Measurements from ENCODE around the gene DNAJC4. TPM values are rescaled to one million over a fixed set of nuclear protein-coding genes. Genes with fewer than 3 reads are reported as not detected.

DNAJC4 gene
- total and polyA plus RNA-seq, 8 donors, result 28.1 to 125 (median 34.7) TPM

- no peaks in the 10 kb centered on the region for H3K36me3 ChIP-seq
Observed at GRCh38 chr11:64266339-64266738, 36.0 kb downstream of the DNAJC4 start.

GRCh38 chr11:64267207-64267945 lies 37.0 kb downstream of the DNAJC4 start:
- FAIRE-seq, result no peak
- no peaks in the 10 kb centered on the region for H3K36me3 ChIP-seq
- TF ChIP-seq CTCF (IDR thresholded peaks at IDR 0.05), result no peak
- no peaks in the 10 kb centered on the region for H3K9me3 ChIP-seq
- peak overlapping the region in 3 of 4 donors; percentile 95 to 96 (median 96) for H3K27ac ChIP-seq
- intact Hi-C loops (cut with DNase I), result no loop called here
- WGBS, 2 donors, result 88 to 90% methylated on average over 27 of the region's 27 CpGs
- H3K4me1 ChIP-seq, result peaks cover 0 to 12% (median 5%) of the 10 kb centered on the region in 3 donors
- no peak for ATAC-seq
- H3K4me3 ChIP-seq, result no peak overlapping the region
- DNase-seq, result peak in 3 of 6 donors; percentile 64 to 82 (median 65)
- H3K27me3 ChIP-seq, result no peaks in the 10 kb centered on the region

More at GRCh38 chr11:64266339-64266738, 36.0 kb downstream of the DNAJC4 start:
- Histone ChIP-seq H3K27ac (no peak overlapping the region), H3K27me3 (no peaks in the 10 kb centered on the region), H3K4me3 (no peak overlapping the region), H3K9me3 (no peaks in the 10 kb centered on the region), H3K4me1 (peaks cover 0 to 12% (median 5%) of the 10 kb centered on the region in 3 donors)
- intact Hi-C loops (cut with DNase I), result no loop called here
- WGBS, 2 donors, result 86% methylated on average over 15 of the region's 15 CpGs
- TF ChIP-seq CTCF (IDR thresholded peaks at IDR 0.05), result no peak
- FAIRE-seq (no peak), DNase-seq (peak in 3 of 6 donors; percentile 55 to 74 (median 64)), ATAC-seq (no peak)

- peak overlapping the region; percentile 87 to 96 (median 96) for H3K27ac ChIP-seq
- DNase-seq (peak; percentile 72 to 88 (median 76)), ATAC-seq (peak in 1 of 4 donors; percentile 1), FAIRE-seq (no peak)
- 44 to 47% methylated on average over 23 of the region's 23 CpGs for WGBS, 2 donors
- no peaks in the 10 kb centered on the region for H3K9me3 ChIP-seq
- no peaks in the 10 kb centered on the region for H3K36me3 ChIP-seq
- H3K4me3 ChIP-seq, result peak overlapping the region in 3 of 4 donors; percentile 43 to 73 (median 63)
- H3K27me3 ChIP-seq, result no peaks in the 10 kb centered on the region
- H3K4me1 ChIP-seq, result peaks cover 0 to 14% (median 10%) of the 10 kb centered on the region in 3 donors
- TF ChIP-seq CTCF (IDR thresholded peaks at IDR 0.05), result no peak
- intact Hi-C loops (cut with DNase I), result no loop called here
Observed at GRCh38 chr11:64268025-64268892, 37.9 kb downstream of the DNAJC4 start.

GRCh38 chr11:64268893-64269539 lies 38.7 kb downstream of the DNAJC4 start:
- no peaks in the 10 kb centered on the region for H3K27me3 ChIP-seq
- no peaks in the 10 kb centered on the region for H3K9me3 ChIP-seq
- DNase-seq (peak in 5 of 6 donors; percentile 64 to 88 (median 79)), FAIRE-seq (no peak), ATAC-seq (peak; percentile 6 to 17 (median 13))
- 1% methylated on average over 34 of the region's 34 CpGs for WGBS, 2 donors
- TF ChIP-seq CTCF (IDR thresholded peaks at IDR 0.05), result no peak
- H3K4me1 ChIP-seq, result peaks cover 0 to 14% (median 10%) of the 10 kb centered on the region in 3 donors
- peak overlapping the region; percentile 87 to 96 (median 96) for H3K27ac ChIP-seq
- peak overlapping the region; percentile 43 to 73 (median 60) for H3K4me3 ChIP-seq
- H3K36me3 ChIP-seq, result no peaks in the 10 kb centered on the region
- intact Hi-C loops (cut with DNase I), result no loop called here
